ENCODE results near the gene VAMP2. TPM values are rescaled to one million over a fixed set of nuclear protein-coding genes. Genes with fewer than 3 reads are reported as not detected.

The VAMP2 gene
- total RNA-seq, 1 experiment from 2014 or later, result 22.1 TPM

DNA sequence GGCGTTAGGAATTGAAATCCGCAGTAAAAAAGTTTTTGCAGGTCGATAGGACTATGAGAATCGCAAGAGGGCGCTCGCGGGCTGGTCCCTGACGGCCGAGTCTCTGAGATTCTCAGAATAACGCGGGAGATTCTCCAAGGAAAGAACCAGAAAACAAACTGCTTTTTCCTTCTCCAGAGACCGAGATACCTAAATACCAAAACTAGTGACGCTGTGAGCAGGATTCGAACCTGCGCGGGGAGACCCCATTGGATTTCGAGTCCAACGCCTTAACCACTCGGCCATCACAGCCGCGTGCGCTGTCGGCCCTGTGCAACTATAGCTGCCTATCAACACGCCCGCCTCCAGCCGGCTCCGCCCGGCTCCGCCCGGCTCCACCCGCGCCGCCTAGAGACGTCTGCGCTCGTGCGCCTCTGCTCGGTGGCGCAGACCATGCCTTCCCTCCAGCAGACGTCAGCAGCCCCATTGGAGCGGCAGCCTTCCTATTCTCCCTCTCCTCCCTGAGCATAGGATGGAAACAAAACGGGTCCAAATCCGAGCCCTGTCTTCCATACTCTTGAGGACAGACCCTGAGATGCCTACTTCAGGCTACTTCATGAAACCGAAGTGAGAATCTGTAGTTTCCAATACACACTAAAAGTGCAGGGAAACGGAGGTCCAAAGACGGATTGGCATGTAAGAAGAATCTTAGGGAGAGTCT, 23.9 kb downstream of the VAMP2 start:
- H3K4me3 Mint-ChIP-seq (ENCODE audit: low read depth, unreplicated experiment), result no peak overlapping the region
- DNase-seq, result peak; percentile 94
- H3K36me3 Mint-ChIP-seq (ENCODE audit: insufficient read depth, unreplicated experiment), result peaks cover 9% of the 10 kb centered on the region
- BruUV-seq (replicated peaks), result no TSS peak
- TF ChIP-seq, protein P1, sequence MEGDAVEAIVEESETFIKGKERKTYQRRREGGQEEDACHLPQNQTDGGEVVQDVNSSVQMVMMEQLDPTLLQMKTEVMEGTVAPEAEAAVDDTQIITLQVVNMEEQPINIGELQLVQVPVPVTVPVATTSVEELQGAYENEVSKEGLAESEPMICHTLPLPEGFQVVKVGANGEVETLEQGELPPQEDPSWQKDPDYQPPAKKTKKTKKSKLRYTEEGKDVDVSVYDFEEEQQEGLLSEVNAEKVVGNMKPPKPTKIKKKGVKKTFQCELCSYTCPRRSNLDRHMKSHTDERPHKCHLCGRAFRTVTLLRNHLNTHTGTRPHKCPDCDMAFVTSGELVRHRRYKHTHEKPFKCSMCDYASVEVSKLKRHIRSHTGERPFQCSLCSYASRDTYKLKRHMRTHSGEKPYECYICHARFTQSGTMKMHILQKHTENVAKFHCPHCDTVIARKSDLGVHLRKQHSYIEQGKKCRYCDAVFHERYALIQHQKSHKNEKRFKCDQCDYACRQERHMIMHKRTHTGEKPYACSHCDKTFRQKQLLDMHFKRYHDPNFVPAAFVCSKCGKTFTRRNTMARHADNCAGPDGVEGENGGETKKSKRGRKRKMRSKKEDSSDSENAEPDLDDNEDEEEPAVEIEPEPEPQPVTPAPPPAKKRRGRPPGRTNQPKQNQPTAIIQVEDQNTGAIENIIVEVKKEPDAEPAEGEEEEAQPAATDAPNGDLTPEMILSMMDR (IDR thresholded peaks at IDR 0.05; ENCODE audit: unreplicated experiment), result peak; percentile 37
- H3K27ac Mint-ChIP-seq (ENCODE audit: unreplicated experiment), result no peak overlapping the region
- no peaks in the 10 kb centered on the region for H3K27me3 Mint-ChIP-seq (ENCODE audit: unreplicated experiment)
- CTCF ChIA-PET, result interaction anchor here (0.7 to 1.4 kb wide), 5 partner anchors 18 to 65 kb away, joined by 3 read pairs; partner anchors contain the start of gene ALOXE3
- no peaks in the 10 kb centered on the region for H3K9me3 Mint-ChIP-seq (ENCODE audit: low read depth, unreplicated experiment)
- intact Hi-C loops (cut with micrococcal nuclease; ENCODE audit: unreplicated experiment), result loop anchor here (1.0 to 5.0 kb wide), 3 partner anchors 19 to 83 kb away; no protein-coding TSS in a partner anchor
- no peaks in the 10 kb centered on the region for H3K4me1 Mint-ChIP-seq (ENCODE audit: low read depth, unreplicated experiment)

DNA sequence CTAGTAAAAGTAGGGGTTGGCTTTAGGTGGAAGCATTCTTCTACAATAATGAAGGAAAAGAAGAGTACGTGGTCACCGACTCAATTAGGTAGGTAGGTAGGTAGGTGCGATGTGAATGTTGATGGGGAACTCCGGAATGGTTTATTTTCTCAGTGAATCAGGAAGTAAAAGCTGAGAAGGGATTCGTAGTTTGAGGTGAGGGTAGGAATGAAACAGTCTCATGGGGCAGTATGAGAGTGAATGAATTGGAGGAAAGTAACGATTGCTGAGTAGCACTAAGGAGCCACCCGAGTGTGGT, 24.4 kb downstream of the VAMP2 start:
- TF ChIP-seq, protein P1 (IDR thresholded peaks at IDR 0.05; ENCODE audit: unreplicated experiment), result no peak
- DNase-seq, result no peak
- Mint-ChIP-seq H3K4me3 (ENCODE audit: low read depth, unreplicated experiment) (no peak overlapping the region), H3K9me3 (ENCODE audit: low read depth, unreplicated experiment) (no peaks in the 10 kb centered on the region), H3K36me3 (ENCODE audit: insufficient read depth, unreplicated experiment) (peaks cover 7% of the 10 kb centered on the region), H3K27ac (ENCODE audit: unreplicated experiment) (no peak overlapping the region), H3K27me3 (ENCODE audit: unreplicated experiment) (no peaks in the 10 kb centered on the region), H3K4me1 (ENCODE audit: low read depth, unreplicated experiment) (no peaks in the 10 kb centered on the region)
- intact Hi-C loops (cut with micrococcal nuclease; ENCODE audit: unreplicated experiment), result loop anchor here (1.0 to 5.0 kb wide), 3 partner anchors 20 to 84 kb away; no protein-coding TSS in a partner anchor
- CTCF ChIA-PET, result interaction anchor here (1.0 to 1.4 kb wide), 3 partner anchors 19 to 65 kb away, joined by 3 to 4 read pairs (median 3); partner anchors contain the start of gene ALOXE3
- no TSS peak for BruUV-seq (replicated peaks)

DNA sequence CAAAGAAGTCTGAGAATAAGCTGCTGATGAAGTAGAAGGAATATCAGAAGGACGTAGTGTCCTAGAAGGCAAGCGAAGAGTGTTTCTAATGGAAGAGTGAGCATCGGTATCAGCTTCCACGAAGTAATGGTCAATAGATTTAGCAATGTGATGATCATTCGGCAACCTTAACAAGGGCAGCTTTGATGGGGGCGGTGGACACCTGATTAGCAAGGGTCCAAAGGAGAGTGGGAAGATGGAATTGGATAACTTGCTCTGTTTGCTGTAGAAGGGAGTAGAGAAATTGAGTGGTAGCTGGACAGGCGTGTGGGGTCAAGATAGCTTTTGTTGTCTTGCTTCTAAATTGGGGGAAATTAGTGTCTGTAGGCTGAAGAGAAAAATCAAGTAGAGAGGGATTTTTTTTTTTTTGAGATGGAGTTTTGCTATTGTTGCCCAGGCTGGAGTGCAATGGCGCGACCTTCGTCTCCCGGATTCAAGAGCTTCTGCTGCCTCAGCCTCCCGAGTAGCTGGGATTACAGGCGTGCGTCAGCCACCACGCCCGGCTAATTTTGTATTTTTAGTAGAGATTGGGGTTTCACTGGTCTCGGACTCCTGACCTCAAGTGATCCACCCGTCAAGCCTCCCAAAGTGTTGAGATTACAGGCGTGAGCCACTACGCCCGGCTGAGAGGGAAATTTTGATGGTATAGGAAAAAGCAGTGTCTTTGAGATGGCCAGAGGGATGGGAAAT, 24.9 kb downstream of the VAMP2 start:
- DNase-seq, result no peak
- Mint-ChIP-seq H3K27me3 (ENCODE audit: unreplicated experiment) (no peaks in the 10 kb centered on the region), H3K4me1 (ENCODE audit: low read depth, unreplicated experiment) (no peaks in the 10 kb centered on the region), H3K36me3 (ENCODE audit: insufficient read depth, unreplicated experiment) (peaks cover 7% of the 10 kb centered on the region), H3K9me3 (ENCODE audit: low read depth, unreplicated experiment) (no peaks in the 10 kb centered on the region), H3K4me3 (ENCODE audit: low read depth, unreplicated experiment) (no peak overlapping the region), H3K27ac (ENCODE audit: unreplicated experiment) (no peak overlapping the region)
- CTCF ChIA-PET, result interaction anchor here (1.0 to 1.4 kb wide), 3 partner anchors 19 to 64 kb away, joined by 3 to 4 read pairs (median 3); partner anchors contain the start of gene ALOXE3
- BruUV-seq (replicated peaks), result no TSS peak
- TF ChIP-seq, protein P1 (IDR thresholded peaks at IDR 0.05; ENCODE audit: unreplicated experiment), result no peak
- intact Hi-C loops (cut with micrococcal nuclease; ENCODE audit: unreplicated experiment), result loop anchor here (1.0 to 5.0 kb wide), 3 partner anchors 20 to 84 kb away; no protein-coding TSS in a partner anchor

DNA sequence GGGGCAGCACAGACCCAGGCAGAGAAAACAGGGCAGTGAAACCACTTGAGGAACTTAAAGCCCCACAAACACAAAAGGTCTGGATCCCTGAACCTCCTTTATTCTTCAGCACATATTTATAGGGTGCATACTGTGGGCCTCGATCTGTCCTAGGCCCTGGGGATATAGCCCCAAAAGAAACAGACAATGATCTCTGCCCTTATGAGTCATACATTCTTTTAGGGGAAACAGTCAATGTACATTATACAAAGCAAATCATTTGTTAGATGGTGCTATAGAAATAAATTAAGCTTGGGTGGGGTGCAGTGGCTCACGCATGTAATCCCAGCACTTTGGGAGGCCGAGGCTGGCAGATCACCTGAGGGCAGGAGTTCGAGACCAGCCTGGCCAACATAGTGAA, 28.8 kb downstream of the VAMP2 start:
- BruUV-seq (replicated peaks), result no TSS peak
- Mint-ChIP-seq H3K36me3 (ENCODE audit: insufficient read depth, unreplicated experiment) (no peaks in the 10 kb centered on the region), H3K27ac (ENCODE audit: unreplicated experiment) (no peak overlapping the region), H3K4me3 (ENCODE audit: low read depth, unreplicated experiment) (no peak overlapping the region), H3K27me3 (ENCODE audit: unreplicated experiment) (peaks cover 16% of the 10 kb centered on the region), H3K4me1 (ENCODE audit: low read depth, unreplicated experiment) (no peaks in the 10 kb centered on the region), H3K9me3 (ENCODE audit: low read depth, unreplicated experiment) (no peaks in the 10 kb centered on the region)
- DNase-seq, result no peak
- CTCF ChIA-PET, result no interaction called here
- intact Hi-C loops (cut with micrococcal nuclease; ENCODE audit: unreplicated experiment), result no loop called here
- TF ChIP-seq, protein P1 (IDR thresholded peaks at IDR 0.05; ENCODE audit: unreplicated experiment), result no peak
